COLO668 (cell line): ENCODE results near the gene THAP7.
"Not testable (repeated sequence)": the region's sequence is repeated elsewhere in the genome, so short reads cannot be mapped to it uniquely, and the experiment has no call there.

Experiments
- DNase-seq: peaks from one replicate; lab custom pipeline; 2025; ENCODE audit not compliant: unreplicated experiment; lab: John Stamatoyannopoulos, UW

Gene THAP7

GRCh38 chr22:20979940-20980453 lies 21.9 kb downstream of the THAP7 start:
- DNase-seq = no peak

GRCh38 chr22:20979243-20979809 lies 22.6 kb downstream of the THAP7 start:
- DNase-seq = peak; percentile 52

GRCh38 chr22:20978419-20978818 lies 23.5 kb downstream of the THAP7 start:
- DNase-seq = no peak

- peak; percentile 12 for DNase-seq
These were observed 24.3 kb downstream of the THAP7 start for GRCh38 chr22:20977516-20978170.

- DNase-seq = no peak
These were observed 24.9 kb downstream of the THAP7 start for GRCh38 chr22:20977019-20977418.

GRCh38 chr22:20976291-20976877 lies 25.5 kb downstream of the THAP7 start:
- no peak for DNase-seq

DNA sequence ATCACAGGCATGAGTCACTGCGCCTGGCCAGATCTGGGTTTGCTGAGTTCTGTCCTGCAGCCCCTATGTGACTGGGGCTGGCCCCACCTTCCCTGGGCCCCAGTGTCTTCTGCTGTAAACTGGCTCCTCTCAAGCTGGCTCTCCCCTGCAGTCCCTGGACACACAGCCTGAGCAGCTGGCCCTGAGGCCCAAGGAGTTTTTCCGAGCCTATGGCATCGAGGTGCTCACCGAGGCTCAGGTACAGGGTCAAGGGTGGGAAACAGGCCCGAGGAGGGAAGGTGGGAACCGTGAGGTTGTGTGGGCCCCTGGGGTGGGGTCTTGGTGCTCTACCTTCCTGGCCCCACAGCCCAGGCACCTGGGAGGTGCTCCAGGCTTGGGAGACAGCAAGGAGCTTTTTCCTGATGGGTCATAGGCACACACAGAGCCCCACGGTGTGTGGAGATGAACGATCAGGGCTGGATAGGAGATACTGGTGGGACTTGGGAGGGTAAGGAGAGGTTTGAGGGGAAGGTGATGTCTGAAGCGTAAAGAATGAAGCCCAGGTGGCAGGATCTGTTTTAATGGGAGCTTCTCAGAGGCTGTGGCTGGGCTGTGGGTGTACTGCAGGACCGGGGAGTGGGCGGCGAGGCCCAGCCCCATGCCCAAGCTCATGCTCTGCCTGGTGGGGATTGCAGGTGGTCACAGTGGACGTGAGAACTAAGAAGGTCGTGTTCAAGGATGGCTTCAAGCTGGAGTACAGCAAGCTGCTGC lies 26.2 kb downstream of the THAP7 start:
- DNase-seq = no peak

- DNase-seq = no peak
These were observed 27.5 kb downstream of the THAP7 start for GRCh38 chr22:20974336-20974955.

GRCh38 chr22:20973634-20974286 lies 28.2 kb downstream of the THAP7 start:
- no peak for DNase-seq

DNA sequence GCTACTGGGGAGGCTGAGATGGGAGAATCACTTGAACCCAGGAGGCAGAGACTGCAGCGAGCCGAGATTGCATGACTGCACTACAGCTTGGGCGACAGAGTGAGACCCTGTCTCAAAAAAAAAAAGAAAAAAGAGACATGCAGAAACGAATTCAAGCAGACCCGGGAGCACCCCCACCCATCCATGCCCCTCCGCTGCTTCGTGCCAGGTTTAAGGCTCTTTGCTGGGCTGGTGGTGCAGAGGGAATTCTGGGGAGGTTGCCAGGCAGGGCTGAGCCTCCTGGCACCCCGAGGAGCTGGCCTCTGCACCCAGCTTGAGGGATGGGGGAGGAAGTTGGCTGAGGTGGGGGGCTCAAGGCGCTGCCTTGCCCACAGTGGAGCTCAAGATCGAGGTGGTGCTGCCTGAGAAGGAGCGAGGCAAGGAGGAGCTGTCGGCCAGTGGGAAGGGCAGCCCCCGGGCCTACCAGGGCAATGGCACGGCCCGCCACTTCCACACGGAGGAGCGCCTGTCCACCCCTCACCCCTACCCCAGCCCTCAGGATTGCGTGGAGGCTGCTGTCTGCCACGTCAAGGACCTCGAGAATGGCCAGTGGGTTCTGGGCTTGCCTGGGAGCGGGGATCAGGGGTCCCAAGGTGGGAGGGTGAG lies 28.9 kb downstream of the THAP7 start:
- no peak for DNase-seq

DNA sequence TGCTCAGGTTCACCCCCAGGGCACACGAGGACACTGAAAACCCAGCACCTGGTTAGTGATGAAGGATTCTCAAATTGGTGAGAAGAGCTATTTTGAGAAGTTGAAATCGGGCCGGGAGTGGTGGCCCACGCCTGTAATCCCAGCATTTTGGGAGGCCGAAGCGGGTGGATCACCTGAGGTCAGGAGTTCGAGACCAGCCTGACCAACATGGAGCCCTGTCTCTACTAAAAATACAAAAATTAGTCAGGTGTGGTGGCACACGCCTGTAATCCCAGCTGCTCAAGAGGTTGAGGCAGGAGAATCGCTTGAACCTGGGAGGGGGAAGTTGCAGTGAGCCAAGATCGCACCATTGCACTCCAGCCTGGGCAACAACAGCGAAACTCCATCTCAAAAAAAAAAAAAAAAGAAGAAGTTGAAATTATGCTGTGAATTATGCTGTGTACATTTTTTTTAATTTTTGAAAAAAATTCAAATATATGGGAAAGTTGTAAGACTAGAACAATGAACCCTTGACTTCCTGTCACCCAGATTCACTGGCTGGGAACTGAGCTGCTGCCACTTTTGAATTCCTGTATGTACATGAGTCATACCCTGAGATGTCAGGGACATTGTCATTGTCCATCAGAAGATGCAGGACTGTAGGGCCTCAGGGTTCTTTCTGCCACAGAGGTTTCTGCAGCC lies 29.8 kb downstream of the THAP7 start:
- DNase-seq = not testable (repeated sequence)

GRCh38 chr22:20970939-20971657 lies 30.8 kb downstream of the THAP7 start:
- no peak for DNase-seq

DNA sequence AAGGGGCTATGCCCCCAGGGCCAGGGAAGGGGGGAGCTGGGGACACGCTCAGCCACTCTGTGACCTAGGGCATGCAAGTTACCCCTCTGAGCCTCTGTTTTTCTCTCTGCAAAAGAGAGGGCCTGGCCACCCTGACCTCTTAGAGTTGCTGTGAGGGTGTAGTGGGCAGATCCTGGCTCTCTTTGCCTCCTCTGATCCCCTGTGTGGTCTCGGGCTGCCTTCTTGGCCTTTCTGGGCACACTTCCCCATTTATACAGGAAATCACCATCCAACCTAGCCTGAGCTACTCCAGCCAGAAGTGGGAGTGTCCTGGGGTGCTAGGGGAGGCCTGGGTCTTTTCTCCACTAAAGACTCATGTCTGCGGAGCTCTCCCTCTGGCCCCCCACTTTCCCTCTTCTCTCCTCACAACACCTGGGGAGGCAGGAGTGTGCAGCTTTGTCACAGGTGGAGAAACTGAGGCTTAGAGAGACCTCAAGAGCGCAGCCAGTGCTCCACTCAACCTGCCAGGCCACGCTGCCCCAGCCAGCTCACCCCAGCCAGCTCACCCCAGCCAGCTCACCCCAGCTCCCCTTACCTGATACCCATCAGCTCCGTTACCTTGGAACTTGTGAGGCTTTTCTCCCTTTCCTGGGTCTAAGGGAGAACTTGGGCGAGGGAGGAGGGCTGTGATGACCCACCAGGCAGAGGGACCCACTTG lies 33.5 kb downstream of the THAP7 start:
- no peak for DNase-seq

DNA sequence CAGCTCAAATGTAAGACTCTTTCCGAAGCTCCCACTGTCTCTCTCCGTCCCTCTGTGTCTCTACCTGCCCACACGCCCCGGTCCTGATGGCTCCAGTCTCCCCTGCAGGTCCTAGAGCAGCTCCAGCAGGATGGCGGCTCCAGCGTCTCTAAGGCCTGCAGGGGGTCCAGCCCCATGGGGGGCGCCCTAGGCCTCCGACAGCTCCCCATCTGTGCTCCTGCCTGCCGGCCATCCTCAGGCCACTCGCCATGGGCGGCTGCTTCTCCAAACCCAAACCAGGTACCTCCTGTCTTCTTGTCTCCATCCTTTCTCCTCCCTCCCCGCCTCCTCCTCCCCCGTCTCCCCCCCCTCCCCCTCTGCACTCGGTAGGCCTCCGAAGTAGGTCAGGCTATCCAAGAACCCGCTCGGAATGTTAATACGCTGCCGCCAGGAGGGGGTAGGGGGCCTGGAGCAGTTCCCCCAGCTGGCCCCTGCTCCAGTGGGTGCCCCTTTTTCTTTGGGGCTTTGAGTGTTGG lies 34.2 kb downstream of the THAP7 start:
- no peak for DNase-seq

DNA sequence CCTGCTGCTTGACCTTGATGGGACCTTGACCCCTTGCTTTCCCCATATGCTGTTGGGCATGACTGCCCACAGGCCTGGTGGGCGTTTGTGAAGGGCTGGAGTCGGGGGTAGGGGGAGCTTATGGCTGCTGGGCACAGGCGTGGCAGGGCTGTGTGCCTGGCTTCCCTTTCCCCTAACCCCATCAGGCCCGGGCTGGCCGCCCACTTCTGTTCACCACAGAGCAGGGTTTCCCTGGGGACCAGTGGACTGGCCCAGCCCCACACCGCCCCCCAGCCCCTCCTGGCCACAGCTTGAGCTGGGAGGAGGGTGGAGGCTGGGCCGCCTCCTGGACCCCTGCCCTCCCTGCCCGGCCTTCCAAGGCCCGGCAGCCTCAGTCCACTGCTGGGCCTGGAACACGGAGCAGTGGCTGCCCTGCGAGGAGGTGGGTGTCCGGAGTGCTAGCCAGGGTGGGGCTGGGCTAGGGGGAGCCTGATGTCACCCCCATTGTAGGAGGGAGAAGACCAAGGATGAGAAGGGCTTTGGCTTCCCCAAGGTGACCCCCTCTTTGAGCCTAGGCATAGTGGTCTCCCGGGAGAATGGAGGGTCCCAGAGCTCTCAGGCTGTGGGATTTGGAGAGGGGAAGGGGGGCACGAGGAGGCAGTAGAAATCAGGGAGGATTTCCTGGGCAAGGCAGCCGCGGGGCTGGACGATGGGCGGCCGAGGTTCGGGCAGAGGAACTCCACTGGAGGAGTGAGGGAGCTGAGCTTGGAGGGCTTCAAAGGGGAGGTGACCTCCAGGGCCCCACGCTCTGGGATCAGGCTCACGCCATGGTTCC lies 34.8 kb downstream of the THAP7 start, which contains the start of gene AIFM3:
Gene AIFM3, plus strand, starts transcription at position 373 of the 814 bp plus-strand sequence. CDS start 690 bp downstream, outside the sequence.
- DNase-seq = no peak

GRCh38 chr22:20965888-20966855 lies 35.7 kb downstream of the THAP7 start:
- DNase-seq = no peak
